ENCODE results near the gene ALOX12. TPM values are rescaled to one million over a fixed set of nuclear protein-coding genes. Genes with fewer than 3 reads are reported as not detected.
A peak's percentile ranks its signal among the peaks of the same experiment; 100 is the strongest.

Gene ALOX12
- total RNA-seq, 1 experiment from 2014 or later, result not detected

DNA sequence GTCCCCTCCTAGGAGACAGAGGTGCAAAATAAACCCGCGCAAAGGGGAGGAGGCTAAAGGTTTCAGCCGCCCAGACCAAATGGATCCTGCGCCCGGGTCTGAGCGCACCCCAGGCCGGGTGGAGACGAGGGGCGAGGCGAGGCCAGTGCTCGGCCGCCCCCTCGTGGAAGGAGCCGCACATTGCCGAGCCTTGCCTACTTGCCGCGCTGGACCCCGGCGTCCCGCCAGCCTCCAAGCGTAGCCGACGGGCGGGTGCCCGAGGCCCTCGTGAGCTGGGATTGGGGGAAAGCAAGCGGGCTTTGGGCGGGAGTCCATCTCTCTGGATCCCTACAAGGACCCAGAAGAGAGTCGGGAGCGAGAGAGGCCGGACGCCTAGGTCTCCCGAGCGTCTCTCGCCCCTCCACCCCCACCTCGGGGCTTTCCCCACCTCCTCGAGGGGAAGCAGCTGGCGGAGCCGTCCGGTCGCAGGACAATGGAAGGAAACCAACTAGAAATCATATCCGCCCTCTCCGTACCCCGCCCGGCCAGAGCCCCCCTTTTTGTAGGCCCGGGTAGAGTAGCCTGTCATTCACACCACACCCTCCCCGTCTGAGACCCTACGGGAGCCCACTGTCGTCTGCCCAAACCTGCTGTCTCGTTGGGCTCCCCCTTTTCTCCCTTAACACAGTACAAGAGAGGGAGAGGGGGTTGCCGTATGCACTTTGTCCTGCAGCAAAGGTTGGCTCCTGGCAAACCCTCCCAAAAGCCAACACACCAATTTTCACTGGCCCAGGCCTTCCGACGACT is 26.3 kb downstream of the ALOX12 start:
- DNase-seq (ENCODE audit: low read depth), result peak; percentile 60

DNA sequence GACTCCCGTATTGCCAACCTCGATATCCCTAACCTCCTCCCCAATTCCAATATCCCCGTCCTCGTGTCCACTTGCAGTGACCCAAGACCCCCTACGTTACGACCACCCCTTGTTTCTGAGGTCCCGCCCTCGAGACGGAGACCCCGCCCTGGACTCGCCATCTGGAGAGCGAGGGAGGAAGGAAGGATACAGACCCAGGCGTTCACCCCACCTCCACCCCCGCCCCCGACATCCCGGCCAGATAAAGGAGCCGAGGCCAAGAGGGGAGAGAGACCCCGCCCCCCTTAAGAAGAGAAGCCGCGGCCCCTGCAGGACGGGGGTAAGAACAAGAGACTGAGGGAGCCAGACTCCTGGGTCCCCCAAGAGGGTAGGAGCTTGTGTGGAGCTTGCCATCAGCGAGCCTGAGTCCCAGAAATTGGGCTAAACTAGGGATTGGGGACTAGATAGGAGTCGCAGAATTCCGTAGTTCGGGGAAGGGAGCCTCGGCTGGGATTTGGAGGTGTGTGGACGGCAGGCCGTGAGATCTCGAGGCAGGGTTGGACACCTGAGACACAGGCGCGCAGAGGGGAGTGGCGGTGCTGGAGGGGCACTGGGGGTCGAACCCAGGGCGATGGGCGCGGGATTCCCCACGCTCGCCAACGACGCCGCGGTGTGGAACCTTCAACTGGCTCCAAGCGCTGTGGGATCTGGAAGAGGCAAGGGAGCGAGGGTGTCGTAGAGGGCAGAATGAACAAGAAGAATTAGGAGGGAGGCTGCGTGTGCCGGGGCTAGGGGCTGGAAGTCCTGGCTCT is 27.1 kb downstream of the ALOX12 start, which contains the start of gene BCL6B:
TSS of gene BCL6B (plus strand) at position 270 of the 791 bp plus-strand sequence. CDS start 622 bp downstream, outside the sequence.
- DNase-seq (ENCODE audit: low read depth), result no peak

DNA sequence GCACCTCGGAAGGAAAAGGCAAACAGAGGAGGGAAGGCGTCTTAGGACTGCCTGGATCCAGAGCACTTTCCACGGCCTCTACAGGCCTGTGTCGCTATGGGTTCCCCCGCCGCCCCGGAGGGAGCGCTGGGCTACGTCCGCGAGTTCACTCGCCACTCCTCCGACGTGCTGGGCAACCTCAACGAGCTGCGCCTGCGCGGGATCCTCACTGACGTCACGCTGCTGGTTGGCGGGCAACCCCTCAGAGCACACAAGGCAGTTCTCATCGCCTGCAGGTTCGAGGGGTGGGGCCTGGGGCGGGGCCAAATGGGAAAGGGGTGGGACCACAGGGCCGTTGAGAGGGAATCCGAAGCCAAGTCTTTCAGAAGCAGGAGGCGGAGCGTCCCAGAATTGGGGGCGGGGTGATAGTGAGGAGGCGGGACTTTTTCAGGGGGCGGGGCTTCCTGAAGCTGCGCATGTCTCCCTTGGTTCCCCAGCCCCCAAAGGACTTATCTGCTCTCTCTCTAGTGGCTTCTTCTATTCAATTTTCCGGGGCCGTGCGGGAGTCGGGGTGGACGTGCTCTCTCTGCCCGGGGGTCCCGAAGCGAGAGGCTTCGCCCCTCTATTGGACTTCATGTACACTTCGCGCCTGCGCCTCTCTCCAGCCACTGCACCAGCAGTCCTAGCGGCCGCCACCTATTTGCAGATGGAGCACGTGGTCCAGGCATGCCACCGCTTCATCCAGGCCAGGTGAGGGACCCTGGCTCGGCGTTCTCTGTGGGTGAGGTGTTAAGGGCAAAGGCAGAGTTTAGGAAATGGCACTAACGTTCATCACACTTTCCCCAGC is 27.9 kb downstream of the ALOX12 start:
- peak; percentile 32 for DNase-seq (ENCODE audit: low read depth)

DNA sequence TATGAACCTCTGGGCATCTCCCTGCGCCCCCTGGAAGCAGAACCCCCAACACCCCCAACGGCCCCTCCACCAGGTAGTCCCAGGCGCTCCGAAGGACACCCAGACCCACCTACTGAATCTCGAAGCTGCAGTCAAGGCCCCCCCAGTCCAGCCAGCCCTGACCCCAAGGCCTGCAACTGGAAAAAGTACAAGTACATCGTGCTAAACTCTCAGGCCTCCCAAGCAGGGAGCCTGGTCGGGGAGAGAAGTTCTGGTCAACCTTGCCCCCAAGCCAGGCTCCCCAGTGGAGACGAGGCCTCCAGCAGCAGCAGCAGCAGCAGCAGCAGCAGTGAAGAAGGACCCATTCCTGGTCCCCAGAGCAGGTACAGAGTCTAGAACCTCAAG is 28.5 kb downstream of the ALOX12 start:
- DNase-seq (ENCODE audit: low read depth), result no peak

DNA sequence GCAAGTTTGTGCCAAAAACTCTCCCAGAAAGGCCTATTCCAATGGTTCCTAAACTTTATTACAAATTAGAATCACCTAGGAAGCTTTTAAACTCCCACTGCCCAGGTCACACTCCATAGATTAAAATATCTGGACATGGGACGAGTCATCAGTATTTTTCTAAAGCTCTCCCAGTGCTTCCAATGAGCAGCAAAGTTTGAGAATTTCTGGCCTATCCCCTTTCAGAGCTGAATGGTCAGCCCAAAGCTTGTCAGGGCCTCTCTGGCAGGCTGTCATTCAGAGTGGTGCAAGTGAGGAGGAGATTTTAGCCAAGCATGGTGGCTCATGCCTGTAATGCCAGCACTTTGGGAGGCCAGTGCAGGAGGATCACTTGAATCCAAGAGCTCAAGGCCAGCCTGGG is 29.4 kb downstream of the ALOX12 start:
- no peak for DNase-seq (ENCODE audit: low read depth)

DNA sequence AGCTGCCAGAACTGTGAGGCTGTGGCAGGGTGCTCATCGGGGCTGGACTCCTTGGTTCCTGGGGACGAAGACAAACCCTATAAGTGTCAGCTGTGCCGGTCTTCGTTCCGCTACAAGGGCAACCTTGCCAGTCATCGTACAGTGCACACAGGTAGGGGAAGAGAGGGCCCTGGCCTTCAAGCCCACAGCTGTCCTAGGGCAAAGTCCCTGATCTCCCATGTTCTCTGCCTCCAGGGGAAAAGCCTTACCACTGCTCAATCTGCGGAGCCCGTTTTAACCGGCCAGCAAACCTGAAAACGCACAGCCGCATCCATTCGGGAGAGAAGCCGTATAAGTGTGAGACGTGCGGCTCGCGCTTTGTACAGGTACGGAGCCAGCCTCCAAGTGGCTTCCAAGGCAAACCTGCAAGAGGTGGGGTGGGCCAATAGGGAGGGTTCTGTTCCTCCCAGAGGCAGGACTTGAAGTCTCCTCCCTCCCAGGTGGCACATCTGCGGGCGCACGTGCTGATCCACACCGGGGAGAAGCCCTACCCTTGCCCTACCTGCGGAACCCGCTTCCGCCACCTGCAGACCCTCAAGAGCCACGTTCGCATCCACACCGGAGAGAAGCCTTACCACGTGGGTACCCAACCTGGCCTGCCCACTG is 30.7 kb downstream of the ALOX12 start:
- no peak for DNase-seq (ENCODE audit: low read depth)

DNA sequence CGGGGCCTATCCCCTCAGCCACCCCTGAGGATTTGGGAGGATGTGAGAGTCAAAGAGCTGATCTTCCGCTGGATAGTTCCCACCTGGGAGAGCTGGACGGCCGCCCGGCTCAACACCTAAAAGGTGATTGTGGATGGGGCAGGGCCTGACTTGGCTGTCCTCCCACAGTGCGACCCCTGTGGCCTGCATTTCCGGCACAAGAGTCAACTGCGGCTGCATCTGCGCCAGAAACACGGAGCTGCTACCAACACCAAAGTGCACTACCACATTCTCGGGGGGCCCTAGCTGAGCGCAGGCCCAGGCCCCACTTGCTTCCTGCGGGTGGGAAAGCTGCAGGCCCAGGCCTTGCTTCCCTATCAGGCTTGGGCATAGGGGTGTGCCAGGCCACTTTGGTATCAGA is 31.5 kb downstream of the ALOX12 start:
- no peak for DNase-seq (ENCODE audit: low read depth)

DNA sequence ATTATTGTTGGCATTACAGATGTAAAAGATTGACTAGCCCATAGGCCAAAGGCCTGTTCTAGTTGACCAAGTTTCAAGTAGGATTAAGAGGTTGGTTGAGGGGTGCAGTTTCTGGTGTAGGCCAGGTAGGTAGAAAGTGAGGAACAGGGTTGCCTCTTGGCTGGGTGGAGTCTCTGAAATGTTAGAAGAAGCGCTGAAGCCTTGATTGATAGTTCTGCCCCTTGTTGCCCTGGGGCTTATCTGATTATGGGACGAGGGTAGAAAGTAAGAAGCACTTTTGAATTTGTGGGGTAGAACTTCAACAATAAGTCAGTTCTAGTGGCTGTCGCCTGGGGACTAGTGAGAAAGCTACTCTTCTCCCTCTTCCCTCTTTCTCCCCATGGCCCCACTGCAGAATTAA is 33.2 kb downstream of the ALOX12 start:
- no peak for DNase-seq (ENCODE audit: low read depth)

DNA sequence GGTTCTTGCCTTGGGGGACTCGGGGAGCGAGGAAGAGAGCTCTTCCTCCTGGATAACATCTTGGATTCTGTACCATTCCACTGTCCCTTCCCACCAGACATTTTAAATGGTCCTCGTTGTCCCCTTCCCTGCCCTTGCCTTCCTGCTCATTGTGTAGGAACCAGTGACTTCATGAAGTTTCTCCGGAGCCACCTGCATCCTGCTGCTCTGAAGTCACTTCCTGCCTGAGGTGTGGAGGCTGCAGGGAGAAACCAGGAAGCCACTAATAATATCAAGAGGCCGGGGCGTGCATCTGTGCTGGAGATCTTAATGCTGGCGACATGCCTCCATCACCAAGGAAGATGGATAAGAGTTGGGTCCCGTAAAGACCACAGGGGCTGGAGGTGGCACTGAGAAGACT is 33.8 kb downstream of the ALOX12 start:
- no peak for DNase-seq (ENCODE audit: low read depth)

DNA sequence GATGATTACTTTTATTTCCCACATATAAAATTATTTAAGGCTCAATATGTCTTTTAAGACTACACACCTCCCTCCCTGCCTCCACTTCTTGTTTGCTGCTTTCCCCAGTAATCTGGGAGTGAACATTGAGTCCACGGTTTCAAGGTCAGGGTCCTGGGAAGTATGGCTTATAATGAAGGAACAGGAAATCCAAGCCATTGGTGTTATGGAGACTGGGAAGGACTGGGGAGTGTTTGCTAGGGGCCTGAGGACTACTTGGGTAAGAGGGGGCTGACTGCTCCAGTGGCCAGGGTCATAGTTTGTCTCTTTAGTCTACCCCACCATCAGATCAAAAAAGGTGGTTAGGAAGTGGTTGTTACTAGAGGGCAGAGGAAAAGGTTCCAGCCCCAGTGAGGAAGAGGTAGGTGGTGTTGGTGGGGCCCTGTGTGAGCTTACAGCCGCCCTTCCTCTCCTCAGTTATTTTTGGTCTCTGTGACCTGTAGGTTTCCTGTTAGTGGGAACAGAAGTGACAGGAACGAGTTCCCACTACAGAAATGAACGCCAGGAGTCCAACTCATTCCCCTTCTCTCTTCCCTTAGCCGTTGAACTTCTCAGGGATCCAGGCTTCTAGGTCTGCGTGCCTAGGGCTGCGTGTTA is 39.2 kb downstream of the ALOX12 start:
- DNase-seq (ENCODE audit: low read depth), result no peak

DNA sequence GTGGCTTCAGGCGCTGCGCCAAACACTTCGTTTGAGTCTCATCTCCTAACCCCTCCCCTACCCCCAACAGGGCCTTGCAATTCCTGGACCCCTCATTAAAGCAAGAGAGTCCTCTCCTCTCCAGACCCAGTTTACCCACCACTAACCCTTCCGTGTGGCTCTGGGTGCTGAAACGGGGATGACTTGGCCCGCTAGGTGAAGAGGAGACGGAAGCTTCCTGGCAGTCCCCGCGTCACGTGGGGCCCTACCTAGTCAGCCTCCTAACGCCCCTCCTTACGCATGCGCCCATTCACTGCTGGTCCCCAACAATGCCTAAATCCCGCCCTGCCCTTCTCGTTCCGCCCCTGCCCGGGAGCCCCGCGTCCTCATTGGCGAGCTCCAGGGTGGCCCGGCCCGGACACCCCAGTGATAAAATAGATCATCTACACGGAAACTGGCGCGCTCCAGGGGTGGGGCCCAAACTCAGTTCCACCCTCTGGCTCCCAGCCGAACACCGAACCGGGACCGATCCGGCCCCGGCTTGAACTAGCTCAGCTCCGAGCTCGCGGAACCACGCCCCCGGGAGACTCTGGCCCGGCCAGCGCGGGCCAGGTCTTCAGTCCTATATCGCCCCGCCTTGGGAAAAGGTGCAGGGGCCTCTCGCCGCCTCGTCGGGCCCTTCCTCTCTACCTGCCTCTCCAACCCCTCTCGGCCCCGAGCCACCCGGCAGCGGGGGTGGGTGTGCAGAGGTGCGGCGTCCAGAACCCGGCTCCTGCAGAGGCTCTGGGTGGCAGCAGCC is 39.9 kb downstream of the ALOX12 start, which contains the start of gene SLC16A13:
TSS of gene SLC16A13 (plus strand) at position 425 of the 778 bp plus-strand sequence. CDS start 368 bp downstream, outside the sequence.
- DNase-seq (ENCODE audit: low read depth), result peak; percentile 97

DNA sequence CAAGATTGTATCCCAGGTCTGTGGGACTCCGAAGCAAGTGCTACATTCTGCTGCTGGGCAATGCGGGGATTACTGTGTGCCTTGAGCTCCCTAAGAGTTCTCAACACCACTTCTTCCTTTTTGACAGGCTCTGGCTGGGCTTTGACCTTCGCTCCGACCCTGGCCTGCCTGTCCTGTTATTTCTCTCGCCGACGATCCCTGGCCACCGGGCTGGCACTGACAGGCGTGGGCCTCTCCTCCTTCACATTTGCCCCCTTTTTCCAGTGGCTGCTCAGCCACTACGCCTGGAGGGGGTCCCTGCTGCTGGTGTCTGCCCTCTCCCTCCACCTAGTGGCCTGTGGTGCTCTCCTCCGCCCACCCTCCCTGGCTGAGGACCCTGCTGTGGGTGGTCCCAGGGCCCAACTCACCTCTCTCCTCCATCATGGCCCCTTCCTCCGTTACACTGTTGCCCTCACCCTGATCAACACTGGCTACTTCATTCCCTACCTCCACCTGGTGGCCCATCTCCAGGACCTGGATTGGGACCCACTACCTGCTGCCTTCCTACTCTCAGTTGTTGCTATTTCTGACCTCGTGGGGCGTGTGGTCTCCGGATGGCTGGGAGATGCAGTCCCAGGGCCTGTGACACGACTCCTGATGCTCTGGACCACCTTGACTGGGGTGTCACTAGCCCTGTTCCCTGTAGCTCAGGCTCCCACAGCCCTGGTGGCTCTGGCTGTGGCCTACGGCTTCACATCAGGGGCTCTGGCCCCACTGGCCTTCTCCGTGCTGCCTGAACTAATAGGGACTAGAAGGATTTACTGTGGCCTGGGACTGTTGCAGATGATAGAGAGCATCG is 42.4 kb downstream of the ALOX12 start:
- DNase-seq (ENCODE audit: low read depth), result no peak

DNA sequence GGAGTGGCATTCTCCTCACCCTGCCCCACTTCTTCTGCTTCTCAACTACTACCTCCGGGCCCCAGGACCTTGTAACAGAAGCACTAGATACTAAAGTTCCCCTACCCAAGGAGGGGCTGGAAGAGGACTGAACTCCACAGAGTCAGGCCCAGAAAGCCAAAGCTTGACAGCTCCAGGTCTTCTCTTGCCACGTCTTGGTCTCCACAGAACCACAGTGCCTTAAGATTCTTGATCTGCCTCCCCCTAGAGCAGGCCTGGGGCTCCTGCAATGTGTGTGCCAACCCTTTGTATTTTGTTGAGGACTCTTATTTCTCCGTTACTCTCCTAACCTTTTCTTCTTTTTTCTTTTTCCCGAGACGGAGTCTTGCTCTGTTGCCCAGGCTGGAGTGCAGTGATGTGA is 44.0 kb downstream of the ALOX12 start:
- DNase-seq (ENCODE audit: low read depth), result no peak

DNA sequence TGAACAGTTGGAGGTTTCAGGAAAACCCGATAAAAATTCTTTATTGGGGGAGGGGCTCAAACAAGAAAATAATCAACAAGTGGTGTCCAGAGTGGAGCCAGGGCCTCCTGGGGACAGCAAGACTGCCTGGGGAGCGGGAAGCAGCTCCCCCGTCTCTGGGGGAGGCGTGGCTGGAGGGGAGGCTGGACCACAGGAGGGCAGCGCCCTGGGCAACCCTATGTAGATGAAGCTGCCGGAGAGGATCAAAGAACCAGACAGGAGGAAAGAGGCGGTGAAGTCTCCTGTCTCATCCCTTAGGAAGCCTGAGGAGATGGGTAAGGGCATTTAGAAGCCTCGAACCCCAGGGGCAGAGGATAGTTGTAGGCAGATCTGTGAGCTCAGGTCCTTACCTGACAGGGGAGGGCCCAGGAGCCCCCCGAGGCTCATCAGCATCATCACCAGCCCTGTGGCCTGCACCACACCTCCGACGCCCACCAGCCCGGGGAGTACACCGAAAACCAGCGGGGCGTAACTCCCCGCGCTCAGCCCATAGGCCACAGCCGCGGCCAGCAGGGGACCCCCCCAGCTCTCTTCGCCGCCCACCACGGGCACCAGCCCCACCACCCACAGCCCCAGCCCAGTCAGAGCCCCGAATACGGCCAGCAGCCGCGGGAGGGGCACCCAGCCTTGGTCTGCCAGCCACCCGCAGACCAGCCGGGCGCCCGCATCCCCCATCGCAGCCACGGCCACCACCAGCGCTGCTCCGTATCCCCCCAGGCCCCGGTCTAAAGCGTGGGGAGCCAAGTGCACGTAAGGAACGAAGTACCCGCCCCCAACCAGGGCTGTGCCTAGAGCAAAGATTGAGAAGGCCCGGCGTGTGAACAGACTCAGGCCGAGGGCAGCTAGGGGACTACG is 46.0 kb downstream of the ALOX12 start:
- no peak for DNase-seq (ENCODE audit: low read depth)

DNA sequence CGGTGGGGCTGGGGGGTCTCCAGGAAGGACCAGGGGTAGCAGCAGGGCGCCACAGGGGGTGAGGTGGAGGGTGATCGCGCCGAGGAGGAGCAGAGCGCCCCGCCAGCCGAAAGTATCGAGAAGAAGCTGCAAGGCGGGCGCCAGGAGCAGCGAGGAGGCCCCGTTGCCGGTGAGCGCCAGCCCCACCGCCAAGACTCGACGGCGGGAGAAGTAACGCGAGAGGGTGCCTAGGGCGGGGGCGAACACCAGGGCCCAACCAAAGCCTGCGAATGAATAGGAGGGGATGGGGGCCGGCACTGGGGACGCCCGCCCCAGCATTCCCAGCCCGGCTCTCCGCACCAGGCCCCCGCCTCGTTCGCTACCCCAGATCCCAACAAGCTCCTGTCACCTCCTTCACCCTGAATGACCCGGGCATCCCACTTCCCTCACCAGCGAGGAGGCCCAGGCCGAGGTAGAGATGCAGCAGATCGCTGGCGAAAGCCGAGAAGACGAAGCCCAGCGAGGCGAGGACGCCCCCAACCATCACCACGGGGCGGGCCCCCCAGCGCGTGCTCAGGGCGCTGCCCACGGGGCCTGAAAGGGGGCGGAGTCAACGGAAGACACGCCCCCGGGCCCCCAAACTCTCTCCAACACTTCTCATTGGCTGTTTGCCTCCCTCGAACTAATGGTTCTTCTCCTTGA is 46.8 kb downstream of the ALOX12 start:
- DNase-seq (ENCODE audit: low read depth), result no peak

DNA sequence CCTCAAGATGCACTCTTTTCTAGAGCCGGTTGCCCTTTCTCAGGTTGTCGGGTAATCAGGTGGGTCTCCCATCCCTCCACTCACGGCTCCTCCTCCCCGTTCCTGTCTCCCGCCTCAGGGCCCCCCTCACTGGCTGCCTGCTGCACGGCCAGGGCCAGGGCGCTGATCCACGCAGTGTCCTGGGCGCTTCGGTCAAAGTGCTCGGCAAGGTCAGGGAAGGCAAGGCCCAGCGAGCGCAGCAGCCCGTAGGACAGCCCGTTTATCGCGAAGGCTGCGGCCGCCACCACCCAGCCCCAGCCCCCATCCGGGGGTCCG is 47.3 kb downstream of the ALOX12 start:
- DNase-seq (ENCODE audit: low read depth), result no peak

DNA sequence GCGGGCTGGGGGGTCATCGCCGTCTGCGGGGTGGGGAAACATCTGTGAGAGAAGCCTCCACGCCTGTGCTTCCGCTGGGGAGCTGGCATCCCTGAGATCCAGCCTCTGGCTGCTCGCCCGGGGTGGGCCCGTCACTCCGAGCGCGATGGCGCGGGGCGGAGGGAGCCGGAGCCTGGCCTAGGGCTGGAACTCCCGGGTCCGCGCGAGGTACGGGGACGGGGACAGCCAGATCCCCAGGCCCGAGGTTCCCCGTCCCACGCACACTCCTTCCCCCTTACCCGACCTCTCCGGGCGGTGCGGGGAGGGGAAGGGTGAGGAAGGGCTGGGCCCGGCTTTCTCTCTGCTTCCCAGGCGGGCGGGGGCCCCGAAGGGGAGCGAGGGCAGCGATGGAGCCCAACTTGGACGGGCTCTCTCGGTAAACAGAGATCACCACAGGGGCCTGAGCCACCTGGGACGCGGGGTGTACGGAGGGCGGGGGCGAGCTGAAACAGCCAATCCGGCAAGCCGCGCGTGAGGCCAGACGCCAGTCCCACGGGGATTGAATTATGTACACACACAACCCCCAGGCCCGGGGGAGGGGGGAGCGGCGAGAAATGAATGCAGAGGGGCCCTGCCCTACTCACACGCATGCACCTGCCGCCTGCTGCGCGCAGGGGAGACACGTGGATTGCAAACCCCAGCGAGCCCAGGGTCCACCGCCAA is 47.8 kb downstream of the ALOX12 start, which contains the start of gene SLC16A11:
TSS of gene SLC16A11 (minus strand) at position 596 of the 702 bp plus-strand sequence. CDS start at position 17, 579 bp downstream.
- DNase-seq (ENCODE audit: low read depth), result no peak

Measured in M059J (cell line).